Thyroid gland (tissue), 4 donors: Measurements from ENCODE around the gene CLRN2. TPM values are rescaled to one million over a fixed set of nuclear protein-coding genes. Genes with fewer than 3 reads are reported as not detected.
"Not testable (repeated sequence)": the region's sequence is repeated elsewhere in the genome, so short reads cannot be mapped to it uniquely, and the experiment has no call there.

Experiments used
- DNase-seq, 2 donors: peaks; one replicate each; pipeline ENCODE4 v3.0.0-alpha.2; 2019
- H3K27ac ChIP-seq, 3 donors: fragments of 200-600 bp; sonication (generic); 1 replicate in 2 of 3; 2 replicates in 1 of 3; pipeline ENCODE4 v1.5.1; 2016 to 2019; ENCODE audit warnings: mild to moderate bottlenecking in 1 of 3, moderate library complexity in 1 of 3
- H3K27me3 ChIP-seq: fragments of 200-600 bp; sonication (generic); one replicate; pipeline ENCODE4 v1.5.1; 2019
- H3K36me3 ChIP-seq, 2 donors: fragments of 200-600 bp; sonication (generic); one replicate each; pipeline ENCODE4 v1.5.1; 2016 to 2019
- H3K4me1 ChIP-seq, 2 donors: fragments of 200-600 bp; sonication (generic); one replicate each; pipeline ENCODE4 v1.5.1; 2017 to 2019
- H3K4me3 ChIP-seq, 3 donors: fragments of 200-600 bp; sonication (generic); replicated peaks in 1 of 3; 1 replicate in 2 of 3; 2 replicates in 1 of 3; pipeline ENCODE4 v1.5.1; 2016; ENCODE audit warnings: mild to moderate bottlenecking in 1 of 3
- H3K9me3 ChIP-seq: fragments of 200-600 bp; sonication (generic); one replicate; pipeline ENCODE4 v1.5.1; 2017
- POLR2A ChIP-seq, 2 donors: fragments of 450-650 bp; IDR thresholded peaks; one replicate each; pipeline ENCODE4 v1.6.1; 2017; ENCODE audit warnings: antibody characterized with exemption in 2 of 2, mild to moderate bottlenecking in 2 of 2, moderate library complexity in 1 of 2
- WGBS, 2 donors: methylation state at CpG; one replicate each; pipeline ENCODE4 v1.1.5; 2017; 5-methylcytosine and 5-hydroxymethylcytosine counted together
- intact Hi-C: fragments of 100-400 bp; cut with DNase I; formaldehyde crosslinking; loops from one replicate; pipeline ENCODE4 v1.15.1; 2023
- total RNA-seq, 4 donors: library from RNA; depleted of rRNA; stranded (reverse); fragments of >200 nt; gene quantifications; one replicate each; pipeline ENCODE4 v1.2.3, GENCODE V29; 2016
- TF ChIP-seq, protein P1 (sequence below), 6 experiments: fragments of 200-600 bp in 3 of 6; fragments of 450-650 bp in 3 of 6; sonication (generic) in 3 of 6; IDR thresholded peaks; one replicate each; pipeline ENCODE4 v1.5.1; 2016 to 2019; ENCODE audit warnings: antibody characterized with exemption in 6 of 6, mild to moderate bottlenecking in 2 of 6, inconsistent platforms in 1 of 6, moderate library complexity in 1 of 6

Gene CLRN2
- total RNA-seq, 4 donors from 2014 or later = not detected

DNA sequence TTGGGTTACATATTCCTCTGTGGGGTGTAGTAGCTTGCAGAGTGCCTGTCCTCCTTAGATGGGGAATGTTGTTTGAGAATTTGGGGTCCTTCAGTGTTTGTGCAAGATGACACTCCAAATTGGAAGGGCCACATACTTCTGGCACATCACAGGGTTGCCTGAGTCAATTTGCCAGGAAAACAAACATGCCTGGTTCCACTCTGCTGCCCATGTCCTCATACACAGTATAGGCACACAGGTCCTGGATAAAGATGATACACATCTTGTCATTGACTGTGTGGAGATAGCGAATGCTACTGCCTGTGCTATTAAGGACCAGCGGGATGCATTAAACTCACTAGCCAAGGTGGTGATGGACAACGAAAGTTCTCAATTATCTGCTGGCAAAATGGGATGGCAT is 50.9 kb downstream of the CLRN2 start:
- H3K27ac ChIP-seq = no peak overlapping the region
- no peak for DNase-seq
- no peak for TF ChIP-seq POLR2A (IDR thresholded peaks at IDR 0.05)
- TF ChIP-seq, protein P1, sequence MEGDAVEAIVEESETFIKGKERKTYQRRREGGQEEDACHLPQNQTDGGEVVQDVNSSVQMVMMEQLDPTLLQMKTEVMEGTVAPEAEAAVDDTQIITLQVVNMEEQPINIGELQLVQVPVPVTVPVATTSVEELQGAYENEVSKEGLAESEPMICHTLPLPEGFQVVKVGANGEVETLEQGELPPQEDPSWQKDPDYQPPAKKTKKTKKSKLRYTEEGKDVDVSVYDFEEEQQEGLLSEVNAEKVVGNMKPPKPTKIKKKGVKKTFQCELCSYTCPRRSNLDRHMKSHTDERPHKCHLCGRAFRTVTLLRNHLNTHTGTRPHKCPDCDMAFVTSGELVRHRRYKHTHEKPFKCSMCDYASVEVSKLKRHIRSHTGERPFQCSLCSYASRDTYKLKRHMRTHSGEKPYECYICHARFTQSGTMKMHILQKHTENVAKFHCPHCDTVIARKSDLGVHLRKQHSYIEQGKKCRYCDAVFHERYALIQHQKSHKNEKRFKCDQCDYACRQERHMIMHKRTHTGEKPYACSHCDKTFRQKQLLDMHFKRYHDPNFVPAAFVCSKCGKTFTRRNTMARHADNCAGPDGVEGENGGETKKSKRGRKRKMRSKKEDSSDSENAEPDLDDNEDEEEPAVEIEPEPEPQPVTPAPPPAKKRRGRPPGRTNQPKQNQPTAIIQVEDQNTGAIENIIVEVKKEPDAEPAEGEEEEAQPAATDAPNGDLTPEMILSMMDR (IDR thresholded peaks at IDR 0.05) = no peak
- H3K9me3 ChIP-seq = no peaks in the 10 kb centered on the region
- no peak overlapping the region for H3K4me3 ChIP-seq
- no peaks in the 10 kb centered on the region for H3K36me3 ChIP-seq
- intact Hi-C loops = no loop called here
- H3K27me3 ChIP-seq = no peaks in the 10 kb centered on the region
- WGBS, 2 donors = 92 to 93% methylated on average over 3 of the region's 3 CpGs
- H3K4me1 ChIP-seq = no peaks in the 10 kb centered on the region

DNA sequence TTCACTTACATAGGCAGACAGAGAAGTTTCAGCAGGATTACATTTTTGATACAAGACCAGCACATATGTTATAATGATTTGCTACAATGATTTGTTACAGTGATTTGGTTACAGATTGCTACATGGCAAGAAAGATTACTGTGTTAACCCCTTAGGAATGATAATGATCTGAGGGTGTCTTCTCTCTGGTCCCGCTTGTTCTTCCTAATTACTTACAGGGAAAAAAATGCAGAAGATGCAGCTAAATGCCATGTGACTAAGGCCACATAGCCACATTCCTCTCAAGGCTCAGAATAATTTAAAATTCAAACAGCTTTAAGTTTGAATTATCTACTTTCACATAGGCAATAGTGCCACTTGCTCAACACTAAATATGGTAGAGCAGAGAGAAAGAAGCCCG is 52.3 kb downstream of the CLRN2 start:
- TF ChIP-seq POLR2A (IDR thresholded peaks at IDR 0.05) = no peak
- TF ChIP-seq, protein P1 (IDR thresholded peaks at IDR 0.05) = no peak
- Histone ChIP-seq H3K9me3 (no peaks in the 10 kb centered on the region), H3K36me3 (no peaks in the 10 kb centered on the region), H3K27me3 (no peaks in the 10 kb centered on the region), H3K4me3 (no peak overlapping the region), H3K27ac (no peak overlapping the region), H3K4me1 (no peaks in the 10 kb centered on the region)
- DNase-seq = no peak
- intact Hi-C loops = no loop called here
- 78 to 91% methylated on average over 2 of the region's 2 CpGs for WGBS, 2 donors

DNA sequence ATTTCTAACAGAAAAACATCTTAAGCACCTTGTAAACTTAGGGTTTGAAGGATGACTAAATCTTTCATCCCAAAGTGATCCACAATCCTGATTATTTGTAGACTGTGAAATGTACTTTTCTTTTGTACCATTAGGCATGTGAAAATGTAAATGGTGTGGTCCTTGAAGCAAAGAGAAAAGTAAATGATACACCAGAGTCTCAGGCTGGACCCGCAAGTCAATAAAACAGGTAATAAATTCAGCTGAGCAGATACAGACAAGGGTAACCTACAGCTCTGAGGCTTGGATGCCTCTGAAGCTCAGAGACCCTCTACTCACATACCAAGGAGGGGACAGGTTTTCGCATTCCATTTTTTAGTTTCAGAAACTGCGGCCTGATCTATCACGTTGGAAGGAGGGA is 59.2 kb downstream of the CLRN2 start:
- intact Hi-C loops = no loop called here
- WGBS, 2 donors = 93 to 96% methylated on average over 4 of the region's 4 CpGs

DNA sequence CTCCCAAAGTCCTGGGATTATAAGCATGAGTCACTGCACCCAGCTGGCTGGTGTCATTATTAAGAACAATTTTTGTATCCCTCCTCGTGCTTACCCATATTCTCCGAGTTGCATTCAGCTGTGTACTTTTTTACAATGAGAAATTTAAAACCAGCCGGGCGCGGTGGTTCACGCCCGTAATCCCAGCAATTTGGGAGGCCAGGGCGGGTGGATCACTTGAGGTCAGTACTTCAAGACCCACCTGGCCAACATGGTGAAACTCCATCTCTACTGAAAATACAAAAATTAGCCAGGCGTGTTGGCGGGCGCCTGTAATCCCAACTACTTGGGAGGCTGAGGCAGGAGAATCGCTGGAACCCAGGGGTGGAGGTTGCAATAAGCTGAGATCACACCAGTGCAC is 60.2 kb downstream of the CLRN2 start:
- not testable (repeated sequence) for H3K27me3 ChIP-seq

More for the DNA sequence above, 59.2 kb downstream of the CLRN2 start:
- Histone ChIP-seq H3K9me3 (no peaks in the 10 kb centered on the region), H3K4me1 (peaks cover 3 to 12% of the 10 kb centered on the region in 2 donors), H3K36me3 (no peaks in the 10 kb centered on the region), H3K27me3 (no peaks in the 10 kb centered on the region), H3K4me3 (no peak overlapping the region), H3K27ac (no peak overlapping the region)
- DNase-seq = no peak
- no peak for TF ChIP-seq POLR2A (IDR thresholded peaks at IDR 0.05)
- TF ChIP-seq, protein P1 (IDR thresholded peaks at IDR 0.05) = no peak

More for the DNA sequence above, 60.2 kb downstream of the CLRN2 start:
- intact Hi-C loops, H3K4me3 ChIP-seq, DNase-seq, H3K9me3 ChIP-seq, H3K27ac ChIP-seq, H3K36me3 ChIP-seq: not testable (repeated sequence)
- WGBS, 2 donors = 94 to 95% methylated on average over 12 of the region's 12 CpGs
- H3K4me1 ChIP-seq = peaks cover 3 to 15% of the 10 kb centered on the region in 2 donors

Other genes with a start within 250 kb of the CLRN2 start
- 10 to 100 TPM in 2 of 4 donors, 1 to 10 TPM in 2; 4.0 to 14.7 (median 9.6) TPM for gene QDPR, start 3.1 kb upstream of the CLRN2 start, total RNA-seq
- gene LAP3, start 62.0 kb downstream of the CLRN2 start, total RNA-seq = 10 to 100 TPM; 66.8 to 89.8 (median 81.6) TPM
- gene MED28, start 99.5 kb downstream of the CLRN2 start, total RNA-seq = 10 to 100 TPM; 14.9 to 25.6 (median 19.4) TPM